ENCODE results near the gene SGCD. TPM values are rescaled to one million over a fixed set of nuclear protein-coding genes. Genes with fewer than 3 reads are reported as not detected.
A peak's percentile ranks its signal among the peaks of the same experiment; 100 is the strongest.

SGCD gene
- total and polyA plus RNA-seq, 3 donors from 2014 or later = 2.8 to 6.1 (median 5.0) TPM

DNA sequence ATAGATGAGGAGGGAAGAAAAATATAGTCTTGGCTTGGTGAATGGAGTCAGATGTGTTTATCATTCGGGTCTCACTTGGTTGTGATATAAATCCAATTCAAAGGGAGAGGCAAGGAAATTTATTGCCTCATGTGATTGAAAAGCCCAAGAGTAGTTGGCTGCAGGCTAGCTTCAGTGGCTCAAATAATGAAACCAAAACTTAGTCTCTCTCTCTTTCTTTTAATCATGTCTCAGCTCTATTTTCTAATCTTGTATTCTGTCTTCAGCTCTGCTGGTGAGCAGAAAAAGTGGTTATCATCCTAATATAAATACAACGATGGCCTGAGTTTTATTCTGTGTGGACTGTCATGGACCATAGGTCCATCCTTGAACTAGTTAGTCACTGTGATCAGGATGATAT, 288.9 kb downstream of the SGCD start:
- TF ChIP-seq POLR2A (IDR thresholded peaks at IDR 0.05) = no peak
- TF ChIP-seq, protein P1, sequence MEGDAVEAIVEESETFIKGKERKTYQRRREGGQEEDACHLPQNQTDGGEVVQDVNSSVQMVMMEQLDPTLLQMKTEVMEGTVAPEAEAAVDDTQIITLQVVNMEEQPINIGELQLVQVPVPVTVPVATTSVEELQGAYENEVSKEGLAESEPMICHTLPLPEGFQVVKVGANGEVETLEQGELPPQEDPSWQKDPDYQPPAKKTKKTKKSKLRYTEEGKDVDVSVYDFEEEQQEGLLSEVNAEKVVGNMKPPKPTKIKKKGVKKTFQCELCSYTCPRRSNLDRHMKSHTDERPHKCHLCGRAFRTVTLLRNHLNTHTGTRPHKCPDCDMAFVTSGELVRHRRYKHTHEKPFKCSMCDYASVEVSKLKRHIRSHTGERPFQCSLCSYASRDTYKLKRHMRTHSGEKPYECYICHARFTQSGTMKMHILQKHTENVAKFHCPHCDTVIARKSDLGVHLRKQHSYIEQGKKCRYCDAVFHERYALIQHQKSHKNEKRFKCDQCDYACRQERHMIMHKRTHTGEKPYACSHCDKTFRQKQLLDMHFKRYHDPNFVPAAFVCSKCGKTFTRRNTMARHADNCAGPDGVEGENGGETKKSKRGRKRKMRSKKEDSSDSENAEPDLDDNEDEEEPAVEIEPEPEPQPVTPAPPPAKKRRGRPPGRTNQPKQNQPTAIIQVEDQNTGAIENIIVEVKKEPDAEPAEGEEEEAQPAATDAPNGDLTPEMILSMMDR (IDR thresholded peaks at IDR 0.05) = no peak
- Histone ChIP-seq H3K9me3 (no peaks in the 10 kb centered on the region), H3K36me3 (ENCODE audit: low read depth, missing control alignments) (no peaks in the 10 kb centered on the region), H3K27ac (no peak overlapping the region), H3K4me3 (no peak overlapping the region), H3K27me3 (no peaks in the 10 kb centered on the region), H3K4me1 (no peaks in the 10 kb centered on the region)
- no peak for DNase-seq
- 87 to 93% methylated on average over 2 of the region's 2 CpGs for WGBS, 2 donors
- intact Hi-C loops (cut with DNase I; ENCODE audit: low total_unique reads) = no loop called here

DNA sequence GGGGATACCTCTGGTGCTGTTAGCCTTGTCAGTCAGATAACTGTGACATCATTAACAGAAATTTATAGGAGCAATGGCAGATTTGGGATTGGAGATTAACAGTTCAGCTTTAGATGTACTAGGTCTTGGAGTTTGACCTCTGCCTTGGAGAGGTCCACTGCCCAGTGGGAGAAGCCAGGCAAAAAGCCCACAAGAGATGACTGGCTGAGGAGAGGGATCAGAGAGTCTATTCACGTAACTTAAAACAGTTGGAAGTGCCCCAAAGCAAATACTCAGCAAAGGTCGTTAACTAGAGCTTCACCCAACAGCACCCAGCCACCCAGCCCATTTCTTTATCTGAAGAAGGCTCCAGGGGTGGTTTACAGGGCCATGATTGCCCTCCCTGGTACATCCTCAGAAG, 290.5 kb downstream of the SGCD start:
- 57 to 74% methylated on average over 2 of the region's 2 CpGs for WGBS, 2 donors
- Histone ChIP-seq H3K27ac (no peak overlapping the region), H3K4me3 (no peak overlapping the region), H3K36me3 (ENCODE audit: low read depth, missing control alignments) (no peaks in the 10 kb centered on the region), H3K4me1 (no peaks in the 10 kb centered on the region), H3K27me3 (no peaks in the 10 kb centered on the region), H3K9me3 (no peaks in the 10 kb centered on the region)
- intact Hi-C loops (cut with DNase I; ENCODE audit: low total_unique reads) = no loop called here
- DNase-seq = no peak
- TF ChIP-seq, protein P1 (IDR thresholded peaks at IDR 0.05) = no peak
- TF ChIP-seq POLR2A (IDR thresholded peaks at IDR 0.05) = no peak

DNA sequence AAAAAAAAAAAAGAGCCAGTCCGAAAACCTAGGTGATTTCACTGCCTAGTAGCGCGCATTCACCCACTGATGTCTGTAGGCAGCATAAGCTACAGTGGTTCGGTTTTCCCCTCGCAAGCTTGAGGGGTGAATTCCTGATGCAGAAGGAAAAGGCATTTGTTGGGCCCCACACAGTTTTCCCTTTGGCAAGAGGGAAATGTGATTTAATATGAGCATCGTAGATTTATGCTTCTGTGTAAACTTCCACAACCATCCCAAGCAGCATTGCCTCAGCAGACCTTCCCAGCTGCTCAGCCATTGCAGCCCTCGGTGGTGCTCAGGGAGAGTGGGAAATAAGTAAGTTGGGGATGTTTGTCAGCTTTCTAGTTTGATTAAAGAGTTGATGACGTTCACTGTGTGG, 291.6 kb downstream of the SGCD start:
- no peak overlapping the region for H3K27ac ChIP-seq
- no peaks in the 10 kb centered on the region for H3K36me3 ChIP-seq (ENCODE audit: low read depth, missing control alignments)
- DNase-seq = no peak
- no peak for TF ChIP-seq POLR2A (IDR thresholded peaks at IDR 0.05)
- TF ChIP-seq, protein P1 (IDR thresholded peaks at IDR 0.05) = no peak
- WGBS, 2 donors = 67 to 79% methylated on average over 8 of the region's 8 CpGs
- peak overlapping the region; percentile 2 to 27 for H3K4me3 ChIP-seq
- intact Hi-C loops (cut with DNase I; ENCODE audit: low total_unique reads) = no loop called here
- no peaks in the 10 kb centered on the region for H3K27me3 ChIP-seq
- no peaks in the 10 kb centered on the region for H3K9me3 ChIP-seq
- H3K4me1 ChIP-seq = no peaks in the 10 kb centered on the region

DNA sequence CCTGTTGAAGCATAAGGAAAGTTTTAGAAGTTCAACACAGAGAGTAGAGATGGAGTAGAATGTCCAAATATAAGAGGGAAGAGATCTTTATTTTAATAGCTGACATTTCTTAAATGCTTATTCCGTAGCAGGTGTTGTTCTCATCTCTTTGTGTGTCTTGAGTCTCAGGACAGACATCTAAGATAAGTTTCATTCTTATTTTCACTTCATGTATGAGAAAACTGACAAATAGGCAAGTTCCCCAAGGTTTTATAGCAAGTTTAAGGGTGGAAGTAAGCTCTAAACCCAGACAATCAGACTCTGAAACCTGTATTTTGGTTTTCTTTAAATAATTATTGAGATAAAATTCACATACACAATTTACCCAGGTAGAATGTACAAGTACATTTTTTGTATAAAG, 294.8 kb downstream of the SGCD start:
- intact Hi-C loops (cut with DNase I; ENCODE audit: low total_unique reads) = no loop called here
- no peaks in the 10 kb centered on the region for H3K36me3 ChIP-seq (ENCODE audit: low read depth, missing control alignments)
- no peak overlapping the region for H3K27ac ChIP-seq
- TF ChIP-seq, protein P1 (IDR thresholded peaks at IDR 0.05) = no peak
- TF ChIP-seq POLR2A (IDR thresholded peaks at IDR 0.05) = no peak
- H3K4me3 ChIP-seq = no peak overlapping the region
- H3K9me3 ChIP-seq = no peaks in the 10 kb centered on the region
- no peaks in the 10 kb centered on the region for H3K4me1 ChIP-seq
- 97 to 100% methylated on average over 1 of the region's 1 CpG for WGBS, 2 donors
- no peak for DNase-seq
- H3K27me3 ChIP-seq = no peaks in the 10 kb centered on the region

- H3K9me3 ChIP-seq = no peaks in the 10 kb centered on the region
- H3K36me3 ChIP-seq (ENCODE audit: low read depth, missing control alignments) = no peaks in the 10 kb centered on the region
- no peaks in the 10 kb centered on the region for H3K4me1 ChIP-seq
- no peaks in the 10 kb centered on the region for H3K27me3 ChIP-seq
- no peak overlapping the region for H3K4me3 ChIP-seq
- intact Hi-C loops (cut with DNase I; ENCODE audit: low total_unique reads) = no loop called here
- TF ChIP-seq POLR2A (IDR thresholded peaks at IDR 0.05) = no peak
- TF ChIP-seq, protein P1 (IDR thresholded peaks at IDR 0.05) = no peak
- DNase-seq = no peak
- 56 to 63% methylated on average over 5 of the region's 5 CpGs for WGBS, 2 donors
- no peak overlapping the region for H3K27ac ChIP-seq
Observed at GRCh38 chr5:156623381-156624040, 296.5 kb downstream of the SGCD start.
